Activated T-helper 2 cell treated with anti-CD3 and anti-CD28 coated beads, Interferon-gamma antibody, Interleukin-2, Interleukin-4, amounts not matched to agents 10 μg/mL and 5 μg/mL and 100 μg/mL, durations not matched to agents 14 hours and 24 hours and 36 hours (primary cell): ENCODE results near the gene GALNT2. TPM values are rescaled to one million over a fixed set of nuclear protein-coding genes. Genes with fewer than 3 reads are reported as not detected.

Experiments
- DNase-seq: peaks from one replicate; pipeline ENCODE4 v3.0.0; 2021; ENCODE audit warnings: low spot score
- H3K27ac Mint-ChIP-seq: one replicate; pipeline ENCODE4 v1.8.0; 2021; ENCODE audit warnings: mixed read lengths
- H3K27me3 Mint-ChIP-seq: one replicate; pipeline ENCODE4 v1.8.0; 2021; ENCODE audit warnings: low read depth, mixed read lengths
- H3K36me3 Mint-ChIP-seq: one replicate; pipeline ENCODE4 v1.8.0; 2021; ENCODE audit warnings: low read depth, mixed read lengths
- H3K4me1 Mint-ChIP-seq: one replicate; pipeline ENCODE4 v1.8.0; 2021; ENCODE audit warnings: low read depth, mixed read lengths
- H3K4me3 Mint-ChIP-seq: one replicate; pipeline ENCODE4 v1.8.0; 2021; ENCODE audit warnings: low read depth, mild to moderate bottlenecking, moderate library complexity, mixed read lengths
- H3K9me3 Mint-ChIP-seq: one replicate; pipeline ENCODE4 v1.8.0; 2021; ENCODE audit warnings: mixed read lengths
- intact Hi-C: fragments of 100-400 bp; cut with micrococcal nuclease; formaldehyde crosslinking; loops from one replicate; pipeline ENCODE4 v1.15.1; 2023
- total RNA-seq: library from RNA; stranded (reverse); gene quantifications from 2 replicates; pipeline ENCODE4 v1.2.3, GENCODE V29; 2022

The GALNT2 gene
- total RNA-seq, 1 donor from 2014 or later: 59.3 TPM

- Mint-ChIP-seq H3K36me3 (peaks cover 59% of the 10 kb centered on the region), H3K4me3 (no peak overlapping the region), H3K27me3 (no peaks in the 10 kb centered on the region), H3K9me3 (no peaks in the 10 kb centered on the region), H3K4me1 (peaks cover 11% of the 10 kb centered on the region), H3K27ac (no peak overlapping the region)
- no peak for DNase-seq
- intact Hi-C loops: no loop called here
Measured at GRCh38 chr1:230255991-230256390, 189.0 kb downstream of the GALNT2 start.

- peaks cover 51% of the 10 kb centered on the region for H3K36me3 Mint-ChIP-seq
- no peaks in the 10 kb centered on the region for H3K27me3 Mint-ChIP-seq
- no peak overlapping the region for H3K4me3 Mint-ChIP-seq
- peaks cover 2% of the 10 kb centered on the region for H3K4me1 Mint-ChIP-seq
- no peaks in the 10 kb centered on the region for H3K9me3 Mint-ChIP-seq
- no peak for DNase-seq
- intact Hi-C loops: no loop called here
- no peak overlapping the region for H3K27ac Mint-ChIP-seq
Measured at GRCh38 chr1:230256896-230257295, 189.9 kb downstream of the GALNT2 start.

GRCh38 chr1:230259621-230260020 lies 192.6 kb downstream of the GALNT2 start:
- intact Hi-C loops: no loop called here
- H3K4me3 Mint-ChIP-seq: no peak overlapping the region
- no peaks in the 10 kb centered on the region for H3K9me3 Mint-ChIP-seq
- no peaks in the 10 kb centered on the region for H3K4me1 Mint-ChIP-seq
- H3K36me3 Mint-ChIP-seq: peaks cover 60% of the 10 kb centered on the region
- H3K27ac Mint-ChIP-seq: no peak overlapping the region
- no peak for DNase-seq
- H3K27me3 Mint-ChIP-seq: no peaks in the 10 kb centered on the region

GRCh38 chr1:230260831-230261230 lies 193.8 kb downstream of the GALNT2 start:
- H3K27me3 Mint-ChIP-seq: no peaks in the 10 kb centered on the region

GRCh38 chr1:230261928-230262650 lies 195.1 kb downstream of the GALNT2 start:
- Mint-ChIP-seq H3K27ac (no peak overlapping the region), H3K9me3 (no peaks in the 10 kb centered on the region), H3K36me3 (peaks cover 59% of the 10 kb centered on the region), H3K4me3 (no peak overlapping the region), H3K27me3 (no peaks in the 10 kb centered on the region), H3K4me1 (no peaks in the 10 kb centered on the region)
- intact Hi-C loops: no loop called here
- DNase-seq: no peak

More at GRCh38 chr1:230260831-230261230, 193.8 kb downstream of the GALNT2 start:
- H3K4me3 Mint-ChIP-seq: no peak overlapping the region
- intact Hi-C loops: no loop called here
- H3K4me1 Mint-ChIP-seq: no peaks in the 10 kb centered on the region
- DNase-seq: no peak
- H3K9me3 Mint-ChIP-seq: no peaks in the 10 kb centered on the region
- H3K27ac Mint-ChIP-seq: no peak overlapping the region
- H3K36me3 Mint-ChIP-seq: peaks cover 57% of the 10 kb centered on the region

- Mint-ChIP-seq H3K27ac (no peak overlapping the region), H3K36me3 (peaks cover 55% of the 10 kb centered on the region), H3K27me3 (no peaks in the 10 kb centered on the region), H3K4me3 (no peak overlapping the region), H3K9me3 (no peaks in the 10 kb centered on the region), H3K4me1 (no peaks in the 10 kb centered on the region)
- DNase-seq: no peak
- intact Hi-C loops: no loop called here
Measured at GRCh38 chr1:230262867-230263567, 196.0 kb downstream of the GALNT2 start.

- DNase-seq: no peak
- no peak overlapping the region for H3K27ac Mint-ChIP-seq
- H3K4me3 Mint-ChIP-seq: no peak overlapping the region
- intact Hi-C loops: no loop called here
- no peaks in the 10 kb centered on the region for H3K27me3 Mint-ChIP-seq
- peaks cover 2% of the 10 kb centered on the region for H3K4me1 Mint-ChIP-seq
- H3K9me3 Mint-ChIP-seq: no peaks in the 10 kb centered on the region
- H3K36me3 Mint-ChIP-seq: peaks cover 50% of the 10 kb centered on the region
Measured at GRCh38 chr1:230263568-230264195, 196.6 kb downstream of the GALNT2 start.

- Mint-ChIP-seq H3K27me3 (no peaks in the 10 kb centered on the region), H3K4me1 (peaks cover 2% of the 10 kb centered on the region)
- no peak for DNase-seq
Measured at GRCh38 chr1:230264342-230264741, 197.3 kb downstream of the GALNT2 start.

GRCh38 chr1:230265200-230266115 lies 198.4 kb downstream of the GALNT2 start:
- no peak for DNase-seq
- no peak overlapping the region for H3K27ac Mint-ChIP-seq
- intact Hi-C loops: no loop called here
- no peaks in the 10 kb centered on the region for H3K9me3 Mint-ChIP-seq
- no peak overlapping the region for H3K4me3 Mint-ChIP-seq
- H3K36me3 Mint-ChIP-seq: peaks cover 39% of the 10 kb centered on the region
- H3K27me3 Mint-ChIP-seq: no peaks in the 10 kb centered on the region
- peaks cover 5% of the 10 kb centered on the region for H3K4me1 Mint-ChIP-seq

More at GRCh38 chr1:230264342-230264741, 197.3 kb downstream of the GALNT2 start:
- H3K4me3 Mint-ChIP-seq: no peak overlapping the region
- intact Hi-C loops: no loop called here
- H3K9me3 Mint-ChIP-seq: no peaks in the 10 kb centered on the region
- peak overlapping the region; percentile 33 for H3K27ac Mint-ChIP-seq
- peaks cover 44% of the 10 kb centered on the region for H3K36me3 Mint-ChIP-seq

- peaks cover 42% of the 10 kb centered on the region for H3K36me3 Mint-ChIP-seq
- DNase-seq: no peak
- H3K4me3 Mint-ChIP-seq: no peak overlapping the region
- H3K4me1 Mint-ChIP-seq: peaks cover 14% of the 10 kb centered on the region
- no peaks in the 10 kb centered on the region for H3K27me3 Mint-ChIP-seq
- H3K9me3 Mint-ChIP-seq: no peaks in the 10 kb centered on the region
- peak overlapping the region; percentile 39 for H3K27ac Mint-ChIP-seq
- intact Hi-C loops: no loop called here
Measured at GRCh38 chr1:230266456-230266855, 199.4 kb downstream of the GALNT2 start.

GRCh38 chr1:230267338-230268065 lies 200.5 kb downstream of the GALNT2 start:
- intact Hi-C loops: no loop called here
- Mint-ChIP-seq H3K4me1 (peaks cover 14% of the 10 kb centered on the region), H3K27ac (peak overlapping the region; percentile 5), H3K27me3 (no peaks in the 10 kb centered on the region), H3K9me3 (no peaks in the 10 kb centered on the region), H3K4me3 (no peak overlapping the region), H3K36me3 (peaks cover 42% of the 10 kb centered on the region)
- DNase-seq: no peak
